IMR-90 (cell line): ENCODE measurements around the gene RUNDC3A. TPM values are rescaled to one million over a fixed set of nuclear protein-coding genes. Genes with fewer than 3 reads are reported as not detected.

ENCODE experiments used
- ATAC-seq: fragments of 200-7000 bp; cut with Tn5 transposase; 2 replicates; pipeline ENCODE4 v1.9.1; 2020; ENCODE audit warnings: low read depth, mild to moderate bottlenecking, moderate library complexity
- BruUV-seq: library from RNA; stranded (reverse); fragments of 400-500 nt; replicated peaks from 2 replicates; lab custom pipeline; 2021; lab: Mats Ljungman, UMichigan
- CTCF ChIA-PET: fragments of 300-600 bp; formaldehyde crosslinking; extraction: SDS; loops from one replicate; lab custom pipeline; 2021; ENCODE audit warnings: antibody characterized with exemption; lab: Yijun Ruan, JAX
- POLR2A ChIA-PET: fragments of 300-600 bp; sonication (Branson Sonifier 250); formaldehyde crosslinking; loops from one replicate; lab custom pipeline; 2022; ENCODE audit warnings: antibody characterized with exemption; ENCODE audit not compliant: unreplicated experiment; lab: Charles Lee
- DNase-seq: peaks from one replicate; pipeline ENCODE4 v3.0.0; 2013
- H2AFZ ChIP-seq: replicated peaks from 2 replicates; pipeline ENCODE3; 2013; ENCODE audit warnings: low read length, mild to moderate bottlenecking; ENCODE audit not compliant: poor library complexity
- H2AK5ac ChIP-seq: 2 replicates; pipeline ENCODE4 v1.6.1; 2013; ENCODE audit warnings: low read depth, low read length, inconsistent platforms
- H2AK9ac ChIP-seq: replicated peaks from 2 replicates; pipeline ENCODE3; 2013; ENCODE audit warnings: mild to moderate bottlenecking, low read depth, low read length, moderate library complexity; ENCODE audit not compliant: poor library complexity
- H2BK120ac ChIP-seq: 2 replicates; pipeline ENCODE4 v1.6.1; 2013; ENCODE audit warnings: low read depth, low read length, inconsistent platforms
- H2BK15ac ChIP-seq: 3 replicates; pipeline ENCODE4 v1.6.1; 2013; ENCODE audit warnings: low read depth, low read length, inconsistent platforms
- H2BK20ac ChIP-seq: 2 replicates; pipeline ENCODE4 v1.6.1; 2013; ENCODE audit warnings: low read depth, mild to moderate bottlenecking, inconsistent platforms, low read length, moderate library complexity
- H2BK5ac ChIP-seq: 2 replicates; pipeline ENCODE4 v1.6.1; 2013; ENCODE audit warnings: mild to moderate bottlenecking, low read depth, low read length, inconsistent platforms; ENCODE audit not compliant: poor library complexity, severe bottlenecking
- H3K14ac ChIP-seq: replicated peaks from 2 replicates; pipeline ENCODE4 v1.6.1; 2013; ENCODE audit warnings: low read depth, low read length, inconsistent platforms
- H3K18ac ChIP-seq: 2 replicates; pipeline ENCODE4 v1.6.1; 2013; ENCODE audit warnings: low read depth, low read length, control low read depth
- H3K23ac ChIP-seq: 2 replicates; pipeline ENCODE4 v1.6.1; 2013; ENCODE audit warnings: low read depth, low read length, inconsistent platforms
- H3K27ac ChIP-seq: 2 replicates; pipeline ENCODE4 v1.5.1; 2013; ENCODE audit warnings: mild to moderate bottlenecking, control low read depth, low read length; ENCODE audit not compliant: insufficient read depth
- H3K27me3 ChIP-seq: 2 replicates; pipeline ENCODE4 v1.6.1; 2013; ENCODE audit warnings: low read length; ENCODE audit not compliant: control insufficient read depth, insufficient read depth
- H3K36me3 ChIP-seq: 2 replicates; pipeline ENCODE4 v1.6.1; 2013; ENCODE audit warnings: low read length, mixed read lengths; ENCODE audit not compliant: control insufficient read depth, insufficient read depth
- H3K4ac ChIP-seq: 2 replicates; pipeline ENCODE4 v1.6.1; 2013; ENCODE audit warnings: low read depth, low read length, inconsistent platforms
- H3K4me1 ChIP-seq: 2 replicates; pipeline ENCODE4 v1.6.1; 2013; ENCODE audit warnings: low read length, mixed read lengths; ENCODE audit not compliant: control insufficient read depth, insufficient read depth
- H3K4me2 ChIP-seq: 2 replicates; pipeline ENCODE4 v1.6.1; 2013; ENCODE audit warnings: low read depth, mild to moderate bottlenecking, control low read depth, low read length, moderate library complexity
- H3K4me3 ChIP-seq: 2 replicates; pipeline ENCODE4 v1.5.1; 2013; ENCODE audit warnings: low read depth, mild to moderate bottlenecking, control low read depth, low read length, moderate library complexity; ENCODE audit not compliant: insufficient read depth
- H3K56ac ChIP-seq: 2 replicates; pipeline ENCODE4 v1.6.1; 2013; ENCODE audit warnings: low read length, inconsistent platforms; ENCODE audit not compliant: insufficient read depth; ENCODE audit errors: extremely low read depth
- H3K79me1 ChIP-seq, 2 experiments: 2 replicates each; pipeline ENCODE4 v1.6.1; 2013; ENCODE audit warnings: low read length in 2 of 2, inconsistent platforms in 1 of 2, low read depth in 1 of 2
- H3K9ac ChIP-seq: 2 replicates; pipeline ENCODE4 v1.6.1; 2013; ENCODE audit warnings: low read depth, low read length, control low read depth
- H3K9me1 ChIP-seq: 2 replicates; pipeline ENCODE4 v1.6.1; 2013; ENCODE audit warnings: low read length, inconsistent platforms; ENCODE audit not compliant: insufficient read depth
- H3K9me3 ChIP-seq: 2 replicates; pipeline ENCODE4 v1.6.1; 2013; ENCODE audit warnings: low read length; ENCODE audit not compliant: control insufficient read depth, insufficient read depth
- H4K20me1 ChIP-seq: 2 replicates; pipeline ENCODE4 v1.6.1; 2013; ENCODE audit warnings: low read length, inconsistent platforms; ENCODE audit not compliant: insufficient read depth
- H4K5ac ChIP-seq: 2 replicates; pipeline ENCODE4 v1.6.1; 2013; ENCODE audit warnings: mild to moderate bottlenecking, low read depth, low read length, control low read depth
- H4K8ac ChIP-seq, 2 experiments: 2 replicates each; pipeline ENCODE4 v1.6.1; 2013; ENCODE audit warnings: low read depth in 2 of 2, low read length in 2 of 2, control low read depth in 1 of 2, inconsistent platforms in 1 of 2
- H4K91ac ChIP-seq: 2 replicates; pipeline ENCODE4 v1.6.1; 2013; ENCODE audit warnings: low read depth, low read length, inconsistent platforms; ENCODE audit not compliant: insufficient read depth
- CEBPB ChIP-seq: IDR thresholded peaks from 2 replicates; pipeline ENCODE4 v1.6.1; 2012; ENCODE audit warnings: low read depth, low read length, improper control_type of control experiment
- WGBS, 2 experiments: methylation state at CpG; one replicate each; pipeline versions ENCODE4 v1.1.5 to v1.1.7; 2013; ENCODE audit warnings: missing lambda C conversion rate in 2 of 2; ENCODE audit not compliant: insufficient read length in 1 of 2; ENCODE audit errors: extremely low coverage in 2 of 2; 5-methylcytosine and 5-hydroxymethylcytosine counted together
- dilution Hi-C: fragments of 300-500 bp; cut with HindIII; formaldehyde crosslinking; loops from one replicate; pipeline ENCODE4 v1.14.3; 2018; ENCODE audit warnings: low sequenced_read_pairs; ENCODE audit not compliant: unreplicated experiment
- in situ Hi-C: fragments of 300-500 bp; cut with MboI; formaldehyde crosslinking; loops from 3 replicates; pipeline ENCODE4 v1.14.3; 2019; ENCODE audit warnings: low sequenced_read_pairs, inconsistent platforms, mixed read lengths
- intact Hi-C: fragments of 100-400 bp; cut with micrococcal nuclease; formaldehyde crosslinking; loops from 2 replicates; pipeline ENCODE4 v1.10.0; 2022
- polyA plus RNA-seq, 3 experiments: library from polyadenylated mRNA; depleted of rRNA; stranded (reverse); fragments of >200 nt; gene quantifications; 2 replicates each; pipeline ENCODE4 v1.2.3, GENCODE V29; 2012; ENCODE audit warnings: low replicate concordance in 1 of 3
- total RNA-seq: library from RNA; depleted of rRNA; stranded (reverse); fragments of >200 nt; gene quantifications from 2 replicates; pipeline ENCODE4 v1.2.3, GENCODE V29; 2012
- TF ChIP-seq, protein P1 (sequence below): fragments of 150-350 bp; IDR thresholded peaks from 2 replicates; pipeline ENCODE4 v1.6.1; 2016; ENCODE audit warnings: low read depth, mild to moderate bottlenecking, low read length, moderate library complexity, borderline replicate concordance

Gene RUNDC3A
- total and polyA plus RNA-seq, 2 of the 4 experiments (the other 2 are of a cell fraction): under 0.01 to 0.34 TPM

DNA sequence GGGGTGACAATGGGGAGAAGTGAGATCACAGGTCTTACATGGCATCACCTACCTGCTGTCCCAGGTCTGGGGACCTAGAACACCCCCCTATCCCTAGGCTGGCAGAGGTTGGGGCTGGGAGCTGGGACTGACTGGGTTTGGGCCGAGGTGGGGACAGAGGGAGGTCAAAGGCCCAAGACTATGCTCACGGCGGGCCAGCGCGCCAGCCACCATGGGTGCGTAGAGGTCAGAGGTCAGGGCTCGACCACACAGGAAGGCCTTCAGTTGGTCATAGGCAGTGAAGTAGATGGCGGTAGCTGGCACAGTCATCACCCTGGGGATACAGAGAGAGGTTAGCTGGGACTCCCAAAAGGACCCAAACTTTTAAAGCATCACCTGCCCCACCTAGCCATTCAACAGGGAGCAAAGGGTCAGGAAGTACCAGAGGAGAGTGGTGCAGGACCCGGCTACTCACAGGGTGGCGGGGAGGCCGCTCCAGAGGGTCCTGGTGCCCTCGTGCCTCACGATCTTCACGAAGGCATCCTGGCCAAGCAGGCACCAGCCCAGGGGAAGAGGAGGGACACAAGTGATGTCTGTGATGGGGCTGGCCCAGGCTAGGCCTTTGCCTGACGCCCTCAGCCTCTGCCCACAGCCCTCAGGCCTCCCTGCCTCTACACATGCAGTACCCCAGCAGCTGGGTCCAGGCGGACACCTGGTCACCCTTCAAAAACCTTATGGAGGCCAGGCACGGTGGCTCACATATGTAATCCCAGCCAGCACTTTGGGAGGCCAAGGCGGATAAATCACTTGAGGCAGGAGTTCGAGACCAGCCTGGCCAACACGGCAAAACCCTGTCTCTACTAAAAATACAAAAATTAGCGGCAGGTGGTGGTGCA, 13.1 kb downstream of the RUNDC3A start (continued):
- TF ChIP-seq, protein P1, sequence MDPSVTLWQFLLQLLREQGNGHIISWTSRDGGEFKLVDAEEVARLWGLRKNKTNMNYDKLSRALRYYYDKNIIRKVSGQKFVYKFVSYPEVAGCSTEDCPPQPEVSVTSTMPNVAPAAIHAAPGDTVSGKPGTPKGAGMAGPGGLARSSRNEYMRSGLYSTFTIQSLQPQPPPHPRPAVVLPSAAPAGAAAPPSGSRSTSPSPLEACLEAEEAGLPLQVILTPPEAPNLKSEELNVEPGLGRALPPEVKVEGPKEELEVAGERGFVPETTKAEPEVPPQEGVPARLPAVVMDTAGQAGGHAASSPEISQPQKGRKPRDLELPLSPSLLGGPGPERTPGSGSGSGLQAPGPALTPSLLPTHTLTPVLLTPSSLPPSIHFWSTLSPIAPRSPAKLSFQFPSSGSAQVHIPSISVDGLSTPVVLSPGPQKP: no peak

DNA sequence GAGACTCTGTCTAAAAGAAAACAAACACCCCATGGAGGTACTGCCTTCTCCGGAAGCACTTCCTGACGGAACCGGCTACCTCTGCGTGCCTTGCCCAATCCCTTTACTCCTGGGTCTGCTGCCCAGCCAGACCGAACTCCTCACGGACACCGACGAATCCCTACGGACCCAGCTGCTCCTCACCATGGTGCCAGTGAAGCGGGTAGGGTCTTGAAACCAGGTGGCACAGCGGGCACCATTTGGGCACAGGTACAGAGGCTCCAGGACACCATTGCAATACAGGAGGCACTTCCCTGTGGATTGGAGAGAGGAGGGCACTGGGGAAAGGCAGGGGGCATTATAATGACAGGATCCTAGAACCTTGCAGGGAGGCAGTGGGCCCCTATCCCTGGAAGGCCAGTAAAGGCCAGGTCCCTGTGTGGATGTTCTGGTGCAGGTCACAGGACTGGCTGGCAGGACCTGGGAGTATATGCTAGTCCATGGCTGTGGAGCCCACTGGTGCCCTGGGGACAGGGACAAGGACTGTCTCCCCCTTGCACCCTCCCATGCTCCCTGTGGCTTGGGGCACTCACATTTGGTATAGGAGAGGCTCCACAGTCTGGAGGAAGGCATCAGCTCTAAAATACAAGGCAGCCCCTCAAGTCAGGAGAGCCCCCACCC, 14.0 kb downstream of the RUNDC3A start:
- H3K79me1 ChIP-seq: peaks cover 5 to 19% of the 10 kb centered on the region in 2 experiments; a peak in 3 of 4 replicates
- dilution Hi-C loops: no loop called here
- H2BK20ac ChIP-seq: no peak overlapping the region
- peaks cover 4% of the 10 kb centered on the region; the same call in 1 of the 2 replicates for H3K27me3 ChIP-seq
- H3K27ac ChIP-seq: no peak overlapping the region
- H3K4ac ChIP-seq: no peak overlapping the region
- H3K9ac ChIP-seq: no peak overlapping the region
- no peak overlapping the region for H3K18ac ChIP-seq
- no peak overlapping the region for H2AFZ ChIP-seq
- H3K4me1 ChIP-seq: peaks cover 7% of the 10 kb centered on the region
- TF ChIP-seq CEBPB: no peak
- no TSS peak for BruUV-seq
- POLR2A ChIA-PET: no interaction called here
- no peak overlapping the region for H4K91ac ChIP-seq
- intact Hi-C loops: no loop called here
- no peak overlapping the region for H2BK5ac ChIP-seq
- no peak overlapping the region for H2BK15ac ChIP-seq
- peaks cover 6% of the 10 kb centered on the region for H3K9me1 ChIP-seq
- H2BK120ac ChIP-seq: no peak overlapping the region
- H3K14ac ChIP-seq: no peak overlapping the region
- no peak overlapping the region for H4K8ac ChIP-seq
- no peak overlapping the region for H3K23ac ChIP-seq
- H3K4me3 ChIP-seq: no peak overlapping the region
- H2AK5ac ChIP-seq: no peak overlapping the region
- no peak overlapping the region for H3K4me2 ChIP-seq
- DNase-seq (no peak), ATAC-seq (no peak)
- peaks cover 24% of the 10 kb centered on the region for H3K36me3 ChIP-seq
- no peak overlapping the region for H3K56ac ChIP-seq
- H4K20me1 ChIP-seq: peaks cover 7% of the 10 kb centered on the region
- CTCF ChIA-PET: no interaction called here
- H2AK9ac ChIP-seq: no peak overlapping the region
- in situ Hi-C loops: no loop called here
- peaks cover 1% of the 10 kb centered on the region; the same call in 1 of the 2 replicates for H3K9me3 ChIP-seq
- WGBS, 2 experiments: 97% methylated on average over 6 of the region's 11 CpGs; no CpG with 5 or more reads in 1 of the 2 experiments
- no peak overlapping the region for H4K5ac ChIP-seq
